Kidney epithelial cell (primary cell): ENCODE data around the gene GRAMD2A. TPM values are rescaled to one million over a fixed set of nuclear protein-coding genes. Genes with fewer than 3 reads are reported as not detected.

ENCODE experiments used
- DNase-seq: peaks from one replicate; pipeline ENCODE4 v3.0.0-alpha.2; 2010; ENCODE audit warnings: low read depth
- H3K27me3 ChIP-seq: 2 replicates; pipeline ENCODE4 v1.6.0; 2011; ENCODE audit warnings: low read length; ENCODE audit not compliant: control insufficient read depth, insufficient read depth
- H3K36me3 ChIP-seq: 2 replicates; pipeline ENCODE4 v1.5.1; 2011; ENCODE audit warnings: low read length; ENCODE audit not compliant: control insufficient read depth, insufficient read depth
- H3K4me3 ChIP-seq: 2 replicates; pipeline ENCODE4 v1.5.1; 2011; ENCODE audit warnings: low read depth, mild to moderate bottlenecking, control low read depth, low read length
- CTCF ChIP-seq: IDR thresholded peaks from 2 replicates; pipeline ENCODE4 v1.5.1; 2011; ENCODE audit warnings: mild to moderate bottlenecking, moderate library complexity, low read length, control low read depth, inconsistent platforms; ENCODE audit not compliant: insufficient read depth, poor library complexity, severe bottlenecking
- total RNA-seq: library from RNA; depleted of rRNA; stranded (reverse); fragments of >200 nt; gene quantifications from 2 replicates; pipeline ENCODE4 v1.2.3, GENCODE V29; 2015

The GRAMD2A gene
- total RNA-seq, 1 donor from 2014 or later = 2.4 TPM

- DNase-seq = peak; percentile 94
- no peaks in the 10 kb centered on the region for H3K36me3 ChIP-seq
- no peak for TF ChIP-seq CTCF
Observed at GRCh38 chr15:72237029-72237852, 39.7 kb upstream of the GRAMD2A start.

GRCh38 chr15:72236381-72237003 is 38.9 kb upstream of the GRAMD2A start:
- H3K27me3 ChIP-seq = no peaks in the 10 kb centered on the region
- no peak for DNase-seq
- TF ChIP-seq CTCF = no peak
- no peak overlapping the region for H3K4me3 ChIP-seq
- no peaks in the 10 kb centered on the region for H3K36me3 ChIP-seq

More at GRCh38 chr15:72237029-72237852, 39.7 kb upstream of the GRAMD2A start:
- H3K4me3 ChIP-seq = peak overlapping the region; percentile 28
- H3K27me3 ChIP-seq = no peaks in the 10 kb centered on the region

- H3K4me3 ChIP-seq = no peak overlapping the region
- H3K36me3 ChIP-seq = no peaks in the 10 kb centered on the region
- DNase-seq = no peak
- H3K27me3 ChIP-seq = no peaks in the 10 kb centered on the region
- TF ChIP-seq CTCF = no peak
Observed at GRCh38 chr15:72235298-72235697, 37.7 kb upstream of the GRAMD2A start.

GRCh38 chr15:72233769-72234168 is 36.2 kb upstream of the GRAMD2A start:
- H3K4me3 ChIP-seq = no peak overlapping the region
- H3K36me3 ChIP-seq = no peaks in the 10 kb centered on the region
- H3K27me3 ChIP-seq = no peaks in the 10 kb centered on the region
- DNase-seq = no peak
- no peak for TF ChIP-seq CTCF

- no peaks in the 10 kb centered on the region for H3K27me3 ChIP-seq
- TF ChIP-seq CTCF = no peak
- peak; percentile 41 for DNase-seq
- H3K4me3 ChIP-seq = peak overlapping the region; percentile 91
- no peaks in the 10 kb centered on the region for H3K36me3 ChIP-seq
Observed at GRCh38 chr15:72231833-72232478, 34.4 kb upstream of the GRAMD2A start.
